Measurements from ENCODE around the gene ATF6. TPM values are rescaled to one million over a fixed set of nuclear protein-coding genes. Genes with fewer than 3 reads are reported as not detected.
"Not testable (repeated sequence)": the region's sequence is repeated elsewhere in the genome, so short reads cannot be mapped to it uniquely, and the experiment has no call there.

Gene ATF6
- total and polyA plus RNA-seq, 2 of the 8 experiments (the other 6 are each of a cell fraction or from before 2014, with no cell fraction given) = 4.6 to 10.0 TPM

DNA sequence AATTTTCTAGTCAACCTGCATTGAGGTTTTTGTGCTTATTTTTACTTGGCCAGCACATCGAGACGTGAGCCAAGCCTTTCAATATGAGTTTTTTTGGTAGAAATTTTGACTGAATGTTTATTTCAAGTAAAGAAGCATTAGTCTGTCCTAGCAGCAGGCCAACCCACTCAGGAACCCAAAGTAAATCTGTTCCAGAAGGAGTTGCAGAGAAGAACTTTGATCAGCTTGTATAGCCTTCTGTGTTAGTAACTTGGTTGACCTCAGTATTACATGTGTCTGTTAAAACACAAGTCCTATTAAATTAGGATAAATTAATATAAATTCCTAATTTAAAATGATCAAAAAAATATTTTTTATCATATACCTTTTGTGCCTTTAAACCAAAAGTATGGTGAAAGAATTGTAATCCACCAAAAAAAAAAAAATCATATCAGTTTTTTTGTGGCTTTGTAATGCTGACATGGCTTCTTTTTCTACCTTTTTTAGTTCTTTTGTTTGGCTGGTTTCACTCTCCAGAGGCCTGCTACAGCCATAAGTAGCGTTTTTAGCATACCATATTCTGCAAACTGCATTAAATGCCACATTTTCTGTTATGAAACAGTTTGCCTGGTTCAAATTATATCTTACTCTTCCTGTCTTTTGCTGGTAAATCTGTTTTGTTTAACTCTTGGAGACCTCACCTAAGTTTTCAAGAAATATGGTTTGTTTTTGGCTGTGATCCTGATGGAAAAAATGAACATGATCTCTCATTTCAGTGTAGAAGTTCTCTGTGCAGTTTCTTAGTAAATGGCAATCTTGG, 39.5 kb downstream of the ATF6 start (continued):
- no peak for TF ChIP-seq GABPA (IDR thresholded peaks at IDR 0.05; ENCODE audit: borderline replicate concordance, insufficient read depth, low read length)
- TF ChIP-seq EZH2 (IDR thresholded peaks at IDR 0.05; ENCODE audit: low read depth, low read length, severe bottlenecking) = no peak
- TF ChIP-seq RAD21 (IDR thresholded peaks at IDR 0.05 in 1 of 2, conservative IDR thresholded peaks at IDR 0.05 in 1 of 2; ENCODE audit: low read depth in 2 of 2, low read length in 2 of 2) = no peak
- TF ChIP-seq KDM5A (IDR thresholded peaks at IDR 0.05; ENCODE audit: low read length) = no peak
- TF ChIP-seq TAF7 (optimal IDR thresholded peaks at IDR 0.05; ENCODE audit: borderline replicate concordance, low read depth, low read length) = no peak
- no peak for TF ChIP-seq CBX8 (IDR thresholded peaks at IDR 0.05; ENCODE audit: borderline replicate concordance, low read depth, low read length)

DNA sequence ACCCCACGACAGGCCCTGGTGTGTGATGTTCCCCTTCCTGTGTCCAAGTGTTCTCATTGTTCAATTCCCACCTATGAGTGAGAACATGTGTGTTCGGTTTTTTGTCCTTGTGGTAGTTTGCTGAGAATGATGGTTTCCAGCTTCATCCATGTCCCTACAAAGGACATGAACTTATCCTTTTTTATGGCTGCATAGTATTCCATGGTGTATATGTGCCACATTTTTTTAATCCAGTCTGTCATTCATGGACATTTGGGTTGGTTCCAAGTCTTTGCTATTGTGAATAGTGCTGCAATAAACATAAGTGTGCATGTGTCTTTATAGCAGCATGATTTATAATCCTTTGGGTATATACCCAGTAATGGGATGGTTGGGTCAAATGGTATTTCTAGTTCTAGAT, 43.1 kb downstream of the ATF6 start:
- H2AFZ ChIP-seq (ENCODE audit: low read length); H2BK20ac ChIP-seq (ENCODE audit: low read length); POLR2A ChIA-PET (ENCODE audit: partially characterized antibody); H4K5ac ChIP-seq (ENCODE audit: insufficient read length, low read depth, low read length); H3K18ac ChIP-seq (ENCODE audit: extremely low read depth, low read length); DNase-seq (ENCODE audit: low read depth in 1 of 2, low spot score in 2 of 2); H2BK12ac ChIP-seq (ENCODE audit: low read depth, low read length); H3K4ac ChIP-seq (replicated peaks; ENCODE audit: insufficient read length, low read depth, low read length); H4K91ac ChIP-seq (replicated peaks; ENCODE audit: insufficient read length, low read length); H3K4me3 ChIP-seq (ENCODE audit: extremely low read depth in 1 of 4, insufficient read depth in 2 of 4, low read depth in 3 of 4, low read length in 4 of 4); H3K79me2 ChIP-seq (ENCODE audit: control insufficient read depth in 1 of 2, insufficient read depth in 2 of 2, low read length in 2 of 2); H3K23ac ChIP-seq (ENCODE audit: insufficient read length); H2AK5ac ChIP-seq (ENCODE audit: low read depth, low read length); H3K27me3 ChIP-seq (replicated peaks in 1 of 4; ENCODE audit: control insufficient read depth in 3 of 4, extremely low read depth in 1 of 4, insufficient read depth in 3 of 4, low read length in 3 of 4); H3K79me1 ChIP-seq (ENCODE audit: low read depth, low read length); H3K4me2 ChIP-seq (ENCODE audit: insufficient read depth in 1 of 2, low read depth in 2 of 2, low read length in 2 of 2); H2BK120ac ChIP-seq (replicated peaks; ENCODE audit: low read depth, low read length); H3K36me3 ChIP-seq (ENCODE audit: control insufficient read depth in 2 of 4, insufficient read depth in 4 of 4, low read length in 3 of 4); H4K8ac ChIP-seq (ENCODE audit: extremely low read depth, insufficient read depth, low read length); FAIRE-seq; H3K14ac ChIP-seq (ENCODE audit: insufficient read length); H3K9me3 ChIP-seq (ENCODE audit: insufficient read depth in 2 of 2, low read depth in 1 of 2, low read length in 1 of 2); H3K4me1 ChIP-seq (replicated peaks in 1 of 4; ENCODE audit: control insufficient read depth in 3 of 4, insufficient read depth in 4 of 4, low read length in 3 of 4); H3K9ac ChIP-seq (replicated peaks in 1 of 4; ENCODE audit: extremely low read depth in 1 of 4, low read depth in 3 of 4, low read length in 3 of 4); H3K27ac ChIP-seq (ENCODE audit: low read depth, low read length); H3K56ac ChIP-seq (replicated peaks; ENCODE audit: insufficient read length, low read depth, low read length); H2BK15ac ChIP-seq (ENCODE audit: low read length); H4K20me1 ChIP-seq (replicated peaks in 1 of 2; ENCODE audit: control insufficient read depth in 1 of 2, insufficient read depth in 2 of 2, low read length in 2 of 2); H2BK5ac ChIP-seq (ENCODE audit: low read depth, low read length); H3K23me2 ChIP-seq (ENCODE audit: low read depth, low read length): not testable (repeated sequence)
- 92% methylated on average over 2 of the region's 2 CpGs; no CpG with 5 or more reads in 1 of the 2 experiments for WGBS, 2 experiments (ENCODE audit: extremely low coverage in 1 of 2, insufficient coverage in 1 of 2, insufficient read length in 1 of 2, insufficient replicate concordance in 2 of 2, low coverage in 1 of 2, low lambda C conversion rate in 2 of 2, missing lambda C conversion rate in 1 of 2)
- CTCF ChIA-PET (ENCODE audit: partially characterized antibody) = interaction anchor here (1.2 kb wide), 1 partner anchor 16 kb away, joined by 5 read pairs; no protein-coding TSS in a partner anchor

Data from H1 (cell line).